ENCODE results near the gene TNNT1.
A peak's percentile ranks its signal among the peaks of the same experiment; 100 is the strongest.

Gene TNNT1

DNA sequence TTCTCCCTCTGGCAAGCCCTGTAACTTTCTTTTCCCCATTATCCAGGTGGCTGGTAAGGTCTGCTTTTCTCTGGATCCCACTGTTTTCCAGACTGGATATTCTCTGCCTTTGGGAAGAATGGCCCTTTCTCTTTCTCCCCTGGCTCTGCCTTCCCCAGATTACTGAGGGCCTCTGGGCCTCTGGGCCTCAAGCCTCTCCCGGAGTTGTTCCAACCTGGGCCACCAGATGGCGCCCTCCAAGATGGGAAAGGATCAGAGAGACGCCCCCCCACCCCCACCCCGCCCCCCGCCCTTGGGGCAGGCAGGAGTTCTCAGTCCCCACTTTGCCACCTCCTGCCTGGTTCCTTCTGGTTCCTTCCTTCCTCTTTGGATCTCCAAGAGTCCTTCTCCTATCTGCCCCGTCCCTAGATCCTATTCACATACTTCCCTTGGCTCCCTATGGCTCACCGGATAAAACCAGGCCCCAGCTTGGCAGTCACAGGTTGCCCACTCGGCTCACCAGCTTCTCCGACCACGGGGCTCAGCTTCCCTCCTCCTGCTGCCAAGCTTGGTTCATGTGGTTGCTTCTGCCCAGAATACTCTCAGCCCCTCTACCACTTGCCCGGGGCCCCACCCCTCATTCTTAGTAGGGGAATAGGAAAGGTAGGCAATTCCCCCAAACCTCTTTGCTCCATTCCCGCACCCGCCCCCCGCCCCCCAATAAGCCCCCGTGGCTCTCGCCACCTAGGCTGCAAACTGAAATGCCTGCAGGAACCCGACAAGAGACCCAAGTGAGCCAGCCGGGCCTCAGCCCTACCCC lies 60.3 kb downstream of the TNNT1 start:
- DNase-seq (ENCODE audit: low spot score) = no peak

GRCh38 chr19:55088021-55088451 lies 61.0 kb downstream of the TNNT1 start:
- DNase-seq (ENCODE audit: low spot score) = no peak

- DNase-seq (ENCODE audit: low spot score) = no peak
These were observed 61.5 kb downstream of the TNNT1 start for GRCh38 chr19:55087542-55087901.

DNA sequence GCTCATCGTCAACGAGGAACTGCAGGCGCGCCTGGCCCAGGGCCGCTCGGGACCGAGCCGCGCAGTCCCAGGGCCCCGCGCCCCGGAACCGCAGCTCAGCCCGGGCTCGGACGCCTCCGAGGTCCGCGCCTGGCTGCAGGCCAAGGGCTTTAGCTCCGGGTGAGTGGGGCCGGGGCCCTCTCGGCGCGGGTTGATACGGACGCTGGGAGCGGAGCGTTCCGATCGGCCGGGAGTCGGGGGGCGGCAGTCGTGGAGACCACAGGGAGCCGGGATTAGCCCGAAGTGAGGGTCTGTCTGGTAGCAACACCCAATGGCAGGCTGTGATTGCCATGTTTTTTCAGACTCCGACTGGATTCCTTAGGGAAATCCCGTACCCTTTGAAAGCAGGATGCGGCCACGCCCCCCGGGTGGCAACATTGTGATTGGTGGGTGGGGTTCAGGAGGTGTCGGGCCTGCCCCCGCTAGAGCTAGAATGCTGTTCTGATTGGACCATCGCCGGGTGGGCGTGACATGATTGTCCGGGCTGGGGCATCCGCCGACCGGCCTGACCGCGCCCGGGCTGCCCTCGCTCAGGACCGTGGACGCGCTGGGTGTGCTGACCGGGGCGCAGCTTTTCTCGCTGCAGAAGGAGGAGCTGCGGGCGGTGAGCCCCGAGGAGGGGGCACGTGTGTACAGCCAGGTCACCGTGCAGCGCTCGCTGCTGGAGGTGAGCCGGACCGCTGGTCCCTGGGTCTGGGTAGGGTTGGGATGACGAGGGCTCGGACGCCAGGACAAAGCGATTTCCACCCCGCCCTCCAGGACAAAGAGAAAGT lies 62.1 kb downstream of the TNNT1 start:
- DNase-seq (ENCODE audit: low spot score) = peak; percentile 86

GRCh38 chr19:55085923-55086715 lies 62.9 kb downstream of the TNNT1 start:
- no peak for DNase-seq (ENCODE audit: low spot score)

DNA sequence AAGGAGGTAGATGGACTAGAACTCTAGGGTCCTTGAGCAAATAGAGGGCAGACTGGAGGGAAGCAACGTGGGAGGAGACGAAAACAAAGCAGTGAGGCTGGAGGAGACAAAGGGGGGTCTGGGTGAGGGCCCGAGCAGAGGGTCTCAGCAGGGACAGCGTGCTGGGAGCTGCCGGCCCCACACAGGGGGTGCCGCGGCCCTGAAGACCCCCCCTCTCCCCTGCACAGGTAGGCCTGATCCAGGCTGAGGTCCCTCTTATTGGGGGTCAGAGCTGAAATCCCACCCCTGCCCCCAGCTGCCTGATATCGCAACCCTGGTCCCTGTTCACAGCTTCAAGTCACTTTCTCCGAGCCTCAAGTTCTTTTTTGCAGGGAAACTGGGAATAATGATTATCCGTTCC lies 64.6 kb downstream of the TNNT1 start:
- no peak for DNase-seq (ENCODE audit: low spot score)

GRCh38 chr19:55083004-55083850 lies 65.8 kb downstream of the TNNT1 start:
- DNase-seq (ENCODE audit: low spot score) = no peak

Data from left forelimb (tissue), 1 donor.